GM18870 (cell line): ENCODE data around the gene MAP2.

Experiments
- ATAC-seq: cut with Tn5 transposase; IDR thresholded peaks from one replicate; pipeline ENCODE4 v1.9.1; 2021; ENCODE audit warnings: moderate library complexity; ENCODE audit not compliant: unreplicated experiment

MAP2 gene

GRCh38 chr2:209424781-209425470 is 1.1 kb downstream of the MAP2 start:
- no peak for ATAC-seq

- no peak for ATAC-seq
Measured at GRCh38 chr2:209425471-209426071, 1.7 kb downstream of the MAP2 start.

- ATAC-seq, result no peak
Measured at GRCh38 chr2:209426432-209426831, 2.6 kb downstream of the MAP2 start.

GRCh38 chr2:209431701-209432100 is 7.9 kb downstream of the MAP2 start:
- ATAC-seq, result no peak

DNA sequence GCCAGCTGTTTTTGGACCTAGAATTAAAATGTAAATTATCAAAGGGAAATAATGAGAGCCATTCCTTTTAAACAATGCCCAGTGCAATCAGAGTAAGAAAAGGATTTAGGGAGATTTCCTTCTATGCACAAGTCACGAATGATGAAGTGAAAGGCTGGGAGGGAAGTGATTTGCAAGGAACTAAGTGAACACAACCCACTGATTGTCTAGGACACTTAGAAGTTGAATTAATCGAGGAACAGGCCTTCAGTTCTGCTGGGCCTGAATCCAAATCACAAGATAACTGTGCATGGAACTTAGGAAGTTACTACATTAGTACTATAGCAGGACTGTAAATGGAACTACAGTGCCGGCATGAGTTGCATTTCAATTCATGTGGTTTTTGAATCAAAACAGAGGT is 17.7 kb downstream of the MAP2 start:
- no peak for ATAC-seq

DNA sequence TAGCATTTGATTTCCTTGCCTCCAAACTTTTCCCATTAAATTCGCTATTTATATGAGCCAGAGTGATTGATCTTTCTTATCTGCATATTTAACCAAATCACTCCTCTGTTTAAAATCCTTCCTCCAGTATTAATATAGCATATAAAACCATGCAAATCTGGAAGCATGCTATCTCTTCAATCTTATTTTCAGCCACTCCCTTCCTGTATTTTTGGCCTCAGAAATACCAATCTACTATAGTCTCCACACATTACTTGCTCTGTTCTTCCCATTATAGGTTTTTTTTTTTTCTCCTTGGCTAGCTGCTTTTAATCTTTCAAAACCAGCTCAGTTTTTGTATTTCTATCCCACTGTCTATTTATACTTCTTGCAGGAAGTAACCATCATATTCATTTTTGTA is 19.1 kb downstream of the MAP2 start:
- no peak for ATAC-seq

DNA sequence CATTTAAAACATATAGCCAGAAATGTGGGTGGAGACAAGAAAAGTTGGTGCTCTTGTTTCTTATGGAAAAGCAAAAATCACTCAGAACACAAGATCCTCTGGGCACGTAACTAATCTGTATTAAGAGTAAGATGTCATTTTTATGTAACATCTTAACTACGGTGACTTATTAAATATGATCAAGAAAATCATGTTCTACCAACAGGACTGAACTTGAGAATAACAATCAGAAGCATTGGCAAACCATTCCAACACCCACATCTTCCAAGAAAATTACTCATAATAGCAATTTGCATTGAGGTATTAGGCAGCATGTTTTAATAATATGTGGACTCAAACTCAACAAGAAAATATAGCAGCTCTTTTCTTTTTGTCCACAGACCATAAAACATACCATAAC is 21.6 kb downstream of the MAP2 start:
- no peak for ATAC-seq

DNA sequence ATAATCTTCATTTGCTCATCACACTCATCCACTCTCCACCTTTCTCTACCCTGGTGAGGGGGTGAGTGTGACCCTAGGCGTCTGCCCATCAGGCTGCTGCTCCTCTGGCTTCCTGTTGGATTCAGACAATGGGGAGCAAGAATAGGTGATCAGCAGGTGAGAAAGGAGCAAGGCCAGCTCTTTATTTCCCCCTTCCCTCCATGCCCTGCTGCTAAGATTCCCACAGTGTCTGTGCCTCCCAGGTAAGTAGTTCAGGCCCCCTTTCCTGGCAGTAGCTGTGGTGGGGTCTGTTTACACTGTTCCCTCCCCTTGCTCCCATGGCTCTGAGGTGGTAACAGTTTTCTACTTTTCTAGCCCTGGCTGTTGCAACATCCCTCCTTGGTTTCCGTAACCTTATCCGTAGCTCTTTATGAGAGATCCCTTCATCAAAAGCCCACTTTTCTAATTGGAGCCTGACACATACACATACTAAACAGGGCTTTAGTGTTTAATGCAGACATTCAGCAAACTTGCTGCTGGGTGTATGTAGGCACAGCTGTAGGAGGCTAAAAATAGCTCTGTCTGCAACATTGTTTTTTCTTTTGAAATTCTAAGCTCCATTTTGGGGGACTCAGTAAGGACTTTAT is 27.5 kb downstream of the MAP2 start:
- ATAC-seq, result no peak

DNA sequence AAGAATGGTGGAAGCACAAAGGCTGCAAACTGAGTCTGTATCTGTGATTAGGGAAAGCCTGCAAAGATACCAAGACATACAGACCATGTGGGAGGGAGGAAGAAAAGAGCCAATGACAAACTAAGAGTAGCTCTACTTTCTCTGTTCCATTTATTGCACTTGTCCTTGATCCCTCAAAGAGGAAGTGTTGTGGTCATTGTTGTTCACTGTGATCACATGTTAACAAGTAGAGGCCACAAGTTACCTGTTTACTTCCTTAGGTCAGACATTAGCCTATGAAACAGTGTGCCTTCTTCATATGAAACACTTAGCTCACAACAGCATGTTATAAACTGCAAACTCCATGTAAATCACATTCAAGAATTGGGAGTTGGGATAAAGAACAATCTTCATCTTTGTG is 32.6 kb downstream of the MAP2 start:
- no peak for ATAC-seq

DNA sequence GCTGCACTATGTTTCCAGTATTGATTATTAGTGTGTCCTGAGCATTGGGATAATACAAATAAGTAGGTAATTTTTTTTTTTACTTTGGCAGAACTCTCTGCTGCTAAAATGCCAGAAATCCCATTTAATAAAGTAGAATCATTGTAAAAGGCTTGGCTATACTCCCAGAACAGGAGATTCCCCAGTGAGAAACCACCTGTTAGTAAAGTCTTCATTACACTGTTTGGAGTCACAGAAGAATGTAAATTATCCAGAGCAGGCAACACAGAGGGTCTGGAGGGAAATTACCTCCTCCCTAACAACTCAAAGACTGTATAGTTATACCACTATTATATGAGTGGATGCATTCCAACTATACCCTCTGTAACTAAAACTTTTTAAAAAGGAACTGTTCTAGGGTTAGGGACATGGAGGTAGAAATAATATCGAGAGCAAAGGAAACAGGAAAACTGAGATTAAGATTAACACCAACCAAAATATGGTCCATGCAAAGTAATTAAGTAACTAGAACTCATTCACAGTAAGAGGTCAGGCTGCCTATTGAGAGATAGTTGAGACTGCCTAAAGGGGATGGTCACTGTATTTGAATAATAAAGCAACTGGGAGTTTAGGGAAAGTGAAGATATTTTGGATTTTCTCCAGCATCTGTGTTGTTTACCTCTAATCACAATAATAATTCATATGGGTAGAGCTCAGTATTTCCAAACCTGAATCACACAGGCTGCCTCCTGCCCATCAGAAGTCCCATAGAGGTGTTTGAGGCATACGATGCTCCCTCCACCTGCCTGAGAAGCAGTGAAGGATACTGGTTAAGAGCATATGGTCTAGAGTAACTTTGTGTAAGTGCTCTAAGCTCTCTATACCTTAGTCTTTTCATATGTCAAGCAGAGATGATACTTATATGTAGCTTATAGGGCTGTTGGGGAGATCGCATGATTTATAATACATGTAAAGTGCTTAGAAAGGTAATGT is 34.4 kb downstream of the MAP2 start:
- no peak for ATAC-seq

- ATAC-seq, result no peak
Measured at GRCh38 chr2:209459359-209459758, 35.5 kb downstream of the MAP2 start.

DNA sequence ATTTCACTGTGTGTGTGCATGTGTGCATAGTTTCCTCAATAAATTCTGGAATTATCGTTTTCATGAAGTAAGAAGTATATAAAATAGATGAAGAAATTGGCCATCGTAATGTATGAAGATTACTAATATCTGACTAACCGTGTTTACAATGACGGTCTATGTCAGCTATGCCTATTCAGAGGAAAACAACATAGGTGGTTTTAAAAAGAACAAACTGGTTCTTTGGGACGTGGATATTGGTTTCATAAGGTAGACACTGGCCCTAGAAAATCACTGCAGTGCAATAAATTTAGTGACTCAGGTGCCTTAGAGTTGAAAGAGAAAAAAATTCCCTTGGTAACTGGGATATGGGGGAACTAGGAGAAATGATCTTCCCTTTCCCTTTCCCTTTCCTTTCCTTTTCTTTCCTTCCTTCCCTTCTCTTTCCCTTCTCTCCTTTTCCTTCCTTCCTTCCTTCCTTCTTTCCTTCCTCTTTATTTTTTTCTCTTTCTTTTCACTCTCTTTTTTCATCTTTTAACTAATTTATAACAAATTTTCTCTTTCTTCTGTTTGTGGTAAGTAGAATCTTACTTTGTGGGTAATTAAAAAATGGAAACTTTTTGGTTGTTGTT is 36.4 kb downstream of the MAP2 start:
- ATAC-seq, result no peak

- ATAC-seq, result no peak
Measured at GRCh38 chr2:209463226-209463625, 39.4 kb downstream of the MAP2 start.

GRCh38 chr2:209463835-209464234 is 40.0 kb downstream of the MAP2 start:
- no peak for ATAC-seq

- no peak for ATAC-seq
Measured at GRCh38 chr2:209468846-209469245, 45.0 kb downstream of the MAP2 start.

DNA sequence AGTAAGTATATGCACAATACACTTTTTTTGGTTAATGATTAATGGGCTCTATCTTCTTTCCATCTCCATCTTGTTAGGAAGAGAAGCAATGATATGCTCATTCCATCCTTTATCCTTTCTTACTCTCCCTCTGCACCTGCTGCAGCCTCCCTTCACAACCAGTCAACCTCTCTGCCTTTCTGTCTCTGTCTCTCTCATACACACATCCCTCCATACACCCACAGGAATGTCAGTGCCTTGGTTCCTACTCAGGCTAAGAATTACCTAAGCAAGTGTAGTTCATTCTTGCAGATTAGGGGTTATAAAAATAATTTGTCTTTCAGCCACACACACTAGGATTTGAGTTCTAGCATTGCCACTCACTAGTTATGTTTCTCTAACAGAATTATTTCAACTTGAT is 45.6 kb downstream of the MAP2 start:
- ATAC-seq, result no peak

- no peak for ATAC-seq
Measured at GRCh38 chr2:209470466-209470865, 46.6 kb downstream of the MAP2 start.

DNA sequence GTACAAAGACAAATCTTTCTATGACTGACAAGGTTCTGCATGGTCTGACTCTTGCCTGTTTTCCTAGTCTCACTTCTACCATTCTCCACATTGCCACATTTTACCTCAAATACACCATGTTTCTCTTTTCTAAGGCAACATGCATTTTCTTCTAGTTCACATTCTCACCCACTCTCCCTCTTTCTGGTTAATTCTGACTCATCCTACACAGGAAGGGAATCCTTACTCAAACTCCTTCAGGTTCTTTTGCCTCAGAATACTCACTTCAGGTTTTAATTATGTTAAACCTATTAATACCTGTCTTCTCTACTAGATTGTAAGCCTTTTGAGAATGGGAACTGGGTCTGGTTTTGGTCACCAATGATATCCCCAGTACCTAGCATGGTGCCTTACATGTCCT is 47.2 kb downstream of the MAP2 start:
- ATAC-seq, result no peak

- ATAC-seq, result no peak
Measured at GRCh38 chr2:209472112-209472832, 48.4 kb downstream of the MAP2 start.

DNA sequence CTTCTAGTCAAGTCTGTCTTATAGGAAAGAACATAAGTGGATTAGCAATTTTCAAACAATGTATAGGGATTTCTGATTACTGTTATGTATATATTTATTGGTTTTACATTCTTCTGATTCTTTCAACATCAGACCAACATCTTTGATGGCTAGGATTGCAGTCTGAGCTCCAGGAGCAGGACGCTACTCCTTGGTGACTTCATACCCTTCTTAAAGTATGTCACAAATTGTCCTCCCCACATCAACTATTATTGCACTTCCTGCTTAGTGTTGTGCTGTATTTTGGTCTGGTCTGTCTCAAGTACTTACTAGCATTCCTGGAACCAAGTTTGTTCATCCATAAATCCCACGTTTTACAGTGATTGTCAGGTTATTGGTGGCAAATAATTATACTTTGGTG is 49.0 kb downstream of the MAP2 start:
- ATAC-seq, result no peak
